Testis (tissue), 3 donors: ENCODE measurements around the gene COLQ. TPM values are rescaled to one million over a fixed set of nuclear protein-coding genes. Genes with fewer than 3 reads are reported as not detected.

Experiments
- DNase-seq: peaks from one replicate; pipeline ENCODE4 v3.0.0-alpha.2; 2019
- H3K27ac ChIP-seq, 2 donors: fragments of 200-600 bp; sonication (generic); one replicate each; pipeline ENCODE4 v1.5.1; 2019
- H3K27me3 ChIP-seq: fragments of 200-600 bp; sonication (generic); one replicate; pipeline ENCODE4 v1.5.1; 2019
- H3K36me3 ChIP-seq: fragments of 200-600 bp; sonication (generic); one replicate; pipeline ENCODE4 v1.5.1; 2017; ENCODE audit warnings: low read depth; ENCODE audit errors: missing control alignments
- H3K4me1 ChIP-seq: fragments of 200-600 bp; sonication (generic); one replicate; pipeline ENCODE4 v1.5.1; 2019
- H3K4me3 ChIP-seq, 2 donors: fragments of 200-600 bp; sonication (generic); one replicate each; pipeline ENCODE4 v1.5.1; 2017 to 2019
- H3K9me3 ChIP-seq: fragments of 200-600 bp; sonication (generic); one replicate; pipeline ENCODE4 v1.5.1; 2017
- CTCF ChIP-seq, 3 experiments: fragments of 450-650 bp in 2 of 3; fragments of 200-600 bp in 1 of 3; sonication (generic) in 1 of 3; IDR thresholded peaks; one replicate each; pipeline ENCODE4 v1.5.1; 2016 to 2019; ENCODE audit warnings: antibody characterized with exemption in 3 of 3, mild to moderate bottlenecking in 2 of 3, moderate library complexity in 1 of 3
- POLR2A ChIP-seq: fragments of 450-650 bp; IDR thresholded peaks from one replicate; pipeline ENCODE4 v1.6.1; 2017; ENCODE audit warnings: antibody characterized with exemption, mild to moderate bottlenecking, moderate library complexity
- WGBS, 2 donors: methylation state at CpG; one replicate each; pipeline ENCODE4 v1.1.5; 2018; 5-methylcytosine and 5-hydroxymethylcytosine counted together
- intact Hi-C: fragments of 100-400 bp; cut with DNase I; formaldehyde crosslinking; loops from one replicate; pipeline ENCODE4 v1.15.1; 2023; ENCODE audit warnings: low total_unique reads
- polyA plus RNA-seq: library from polyadenylated mRNA; stranded (reverse); fragments of 350-450 nt; fragmentation: Illumina TruSeq; extraction: RNeasy Lipid Tissue Mini Kit (QIAGEN cat#74804); gene quantifications from one replicate; pipeline ENCODE4 v1.2.3, GENCODE V29; 2014; ENCODE audit warnings: low read depth, low replicate concordance; ENCODE audit not compliant: insufficient read depth
- total RNA-seq, 2 donors: library from RNA; depleted of rRNA; stranded (reverse); fragments of >200 nt; gene quantifications; one replicate each; pipeline ENCODE4 v1.2.3, GENCODE V29; 2016

Gene COLQ
- total and polyA plus RNA-seq, 3 donors from 2014 or later: 5.4 to 7.6 (median 6.7) TPM

DNA sequence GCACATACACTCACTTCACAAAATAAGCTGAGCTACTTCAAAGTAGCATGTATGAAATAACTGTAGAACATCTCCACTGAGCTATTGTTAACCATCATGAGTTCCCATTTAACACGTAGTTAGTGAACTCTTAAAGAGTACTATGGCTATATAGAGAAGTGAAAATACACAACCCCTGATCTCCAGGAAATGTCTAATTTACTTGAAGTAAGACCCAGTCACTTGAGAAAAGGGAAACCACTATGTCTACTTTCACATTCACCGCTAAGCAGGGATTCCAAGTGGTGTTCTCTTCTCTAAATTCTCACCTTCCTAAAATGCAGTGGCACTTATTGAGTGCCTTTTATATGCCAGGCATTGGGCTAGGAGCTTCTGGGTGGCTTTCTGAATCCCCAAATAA, 35.0 kb upstream of the COLQ start:
- Histone ChIP-seq H3K4me1 (no peaks in the 10 kb centered on the region), H3K4me3 (no peak overlapping the region), H3K27ac (no peak overlapping the region), H3K36me3 (no peaks in the 10 kb centered on the region), H3K9me3 (no peaks in the 10 kb centered on the region), H3K27me3 (no peaks in the 10 kb centered on the region)
- no peak for TF ChIP-seq CTCF (IDR thresholded peaks at IDR 0.05)
- no peak for TF ChIP-seq POLR2A
- WGBS, 2 donors: 83 to 93% methylated on average over 2 of the region's 2 CpGs
- DNase-seq: no peak
- intact Hi-C loops: loop anchor here (10.0 kb wide), 1 partner anchor 142 kb away; no protein-coding TSS in a partner anchor

DNA sequence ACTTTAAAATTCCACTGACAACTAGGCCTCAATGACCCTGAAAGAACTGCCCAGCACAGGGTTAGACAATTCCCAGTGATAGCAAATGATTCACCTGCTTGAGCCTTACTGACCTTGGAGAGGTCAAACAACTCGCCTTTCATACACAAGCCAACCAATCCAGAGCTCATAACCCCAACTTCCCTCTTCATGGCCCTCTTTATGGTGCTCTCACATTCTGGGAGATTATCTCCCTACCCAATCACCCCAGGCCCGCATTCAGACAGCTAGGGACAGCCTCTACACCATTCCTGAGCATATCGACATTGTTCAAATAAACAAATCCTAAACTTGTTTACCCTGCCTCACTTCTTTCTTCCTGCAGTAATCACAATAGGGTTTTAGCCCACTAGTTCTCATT, 32.2 kb upstream of the COLQ start:
- no peak for TF ChIP-seq CTCF (IDR thresholded peaks at IDR 0.05)
- no peak for TF ChIP-seq POLR2A
- Histone ChIP-seq H3K4me1 (no peaks in the 10 kb centered on the region), H3K27me3 (no peaks in the 10 kb centered on the region), H3K27ac (no peak overlapping the region), H3K36me3 (no peaks in the 10 kb centered on the region), H3K4me3 (no peak overlapping the region), H3K9me3 (no peaks in the 10 kb centered on the region)
- intact Hi-C loops: loop anchor here (10.0 kb wide), 1 partner anchor 139 kb away; no protein-coding TSS in a partner anchor
- no peak for DNase-seq
- 79 to 87% methylated on average over 3 of the region's 3 CpGs for WGBS, 2 donors

DNA sequence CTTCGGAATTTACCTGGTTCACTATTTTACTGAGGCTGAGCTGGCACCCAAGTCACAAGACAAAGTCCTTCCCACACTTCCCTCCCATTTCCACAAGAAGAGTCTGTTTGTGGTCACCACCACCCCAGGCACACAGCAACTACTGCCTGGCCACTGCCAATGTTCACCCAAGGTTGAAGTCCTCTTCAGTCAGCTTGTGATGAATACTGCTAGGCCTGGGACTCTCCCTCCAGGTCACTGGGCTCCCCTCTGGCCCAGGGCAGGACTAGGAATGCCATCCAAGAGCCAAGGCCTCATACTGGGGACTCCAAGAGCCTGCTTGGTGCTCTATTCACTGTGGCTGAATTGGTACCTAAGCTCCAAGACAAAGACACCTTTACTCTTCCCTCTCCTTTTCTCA, 30.4 kb upstream of the COLQ start:
- WGBS, 2 donors: 89 to 91% methylated on average over 1 of the region's 1 CpG
- intact Hi-C loops: loop anchor here (10.0 kb wide), 1 partner anchor 137 kb away; no protein-coding TSS in a partner anchor
- H3K9me3 ChIP-seq: no peaks in the 10 kb centered on the region
- no peaks in the 10 kb centered on the region for H3K4me1 ChIP-seq
- H3K27ac ChIP-seq: no peak overlapping the region
- H3K36me3 ChIP-seq: no peaks in the 10 kb centered on the region
- H3K4me3 ChIP-seq: no peak overlapping the region
- TF ChIP-seq CTCF (IDR thresholded peaks at IDR 0.05) (no peak), POLR2A (no peak)
- DNase-seq: no peak
- H3K27me3 ChIP-seq: no peaks in the 10 kb centered on the region

- Histone ChIP-seq H3K9me3 (no peaks in the 10 kb centered on the region), H3K27me3 (no peaks in the 10 kb centered on the region), H3K27ac (no peak overlapping the region), H3K4me3 (no peak overlapping the region), H3K4me1 (no peaks in the 10 kb centered on the region), H3K36me3 (no peaks in the 10 kb centered on the region)
- intact Hi-C loops: loop anchor here (10.0 kb wide), 1 partner anchor 135 kb away; no protein-coding TSS in a partner anchor
- DNase-seq: no peak
- TF ChIP-seq CTCF (IDR thresholded peaks at IDR 0.05) (no peak), POLR2A (no peak)
- WGBS, 2 donors: 77 to 92% methylated on average over 6 of the region's 6 CpGs
Observed at GRCh38 chr3:15549846-15550245, 28.3 kb upstream of the COLQ start.

- WGBS, 2 donors: 69 to 72% methylated on average over 5 of the region's 5 CpGs
- H3K36me3 ChIP-seq: no peaks in the 10 kb centered on the region
- H3K4me3 ChIP-seq: no peak overlapping the region
- TF ChIP-seq POLR2A (no peak), CTCF (IDR thresholded peaks at IDR 0.05) (no peak)
- H3K27me3 ChIP-seq: no peaks in the 10 kb centered on the region
- H3K4me1 ChIP-seq: no peaks in the 10 kb centered on the region
- intact Hi-C loops: no loop called here
- no peaks in the 10 kb centered on the region for H3K9me3 ChIP-seq
- no peak for DNase-seq
- no peak overlapping the region for H3K27ac ChIP-seq
Observed at GRCh38 chr3:15542614-15543013, 21.1 kb upstream of the COLQ start.
